GM18951 (cell line): ENCODE results near the gene CD300LB.
"Not testable (repeated sequence)": the region's sequence is repeated elsewhere in the genome, so short reads cannot be mapped to it uniquely, and the experiment has no call there.

Experiments
- POLR2A ChIP-seq: IDR thresholded peaks from 4 replicates; pipeline ENCODE4 v1.6.1; 2011; ENCODE audit warnings: mild to moderate bottlenecking; ENCODE audit not compliant: insufficient read length, insufficient read depth; ENCODE audit errors: extremely low read depth
- in situ Hi-C: fragments of 300-500 bp; cut with MboI; formaldehyde crosslinking; loops from one replicate; pipeline ENCODE4 v1.12.0; 2022; ENCODE audit warnings: low sequenced_read_pairs, mixed read lengths, inconsistent platforms; ENCODE audit not compliant: unreplicated experiment

Gene CD300LB

GRCh38 chr17:74531231-74531761 lies at the start of gene CD300LB:
TSS of gene CD300LB (minus strand) at chr17:74531475. CDS start at chr17:74531350, 125 bp downstream.
- no peak for TF ChIP-seq POLR2A
- in situ Hi-C loops, result no loop called here

- in situ Hi-C loops, result no loop called here
- no peak for TF ChIP-seq POLR2A
These were observed 48.6 kb upstream of the CD300LB start for GRCh38 chr17:74579900-74580299.

GRCh38 chr17:74578979-74579378 lies 47.7 kb upstream of the CD300LB start:
- in situ Hi-C loops, result no loop called here
- TF ChIP-seq POLR2A, result no peak

- no peak for TF ChIP-seq POLR2A
- in situ Hi-C loops, result no loop called here
These were observed 43.3 kb upstream of the CD300LB start for GRCh38 chr17:74574489-74575142.

GRCh38 chr17:74573635-74574034 lies 42.4 kb upstream of the CD300LB start:
- in situ Hi-C loops, result not testable (repeated sequence)

GRCh38 chr17:74573169-74573568 lies 41.9 kb upstream of the CD300LB start:
- in situ Hi-C loops, result no loop called here
- no peak for TF ChIP-seq POLR2A

GRCh38 chr17:74571621-74572270 lies 40.5 kb upstream of the CD300LB start:
- in situ Hi-C loops, result no loop called here
- no peak for TF ChIP-seq POLR2A

GRCh38 chr17:74569020-74570003 lies 38.0 kb upstream of the CD300LB start:
- in situ Hi-C loops, result no loop called here
- TF ChIP-seq POLR2A, result no peak

GRCh38 chr17:74568106-74568873 lies 37.0 kb upstream of the CD300LB start:
- no peak for TF ChIP-seq POLR2A
- in situ Hi-C loops, result no loop called here

GRCh38 chr17:74567397-74567796 lies 36.1 kb upstream of the CD300LB start, which contains the start of gene CD300H:
TSS of gene CD300H (minus strand) at chr17:74567509.
- in situ Hi-C loops, result no loop called here
- TF ChIP-seq POLR2A, result no peak

- in situ Hi-C loops, result no loop called here
- TF ChIP-seq POLR2A, result no peak
These were observed 35.0 kb upstream of the CD300LB start for GRCh38 chr17:74566132-74566753.

GRCh38 chr17:74565126-74565525 lies 33.9 kb upstream of the CD300LB start:
- in situ Hi-C loops, result no loop called here

More at GRCh38 chr17:74565126-74565525, 33.9 kb upstream of the CD300LB start:
- TF ChIP-seq POLR2A, result no peak
